Thyroid gland (tissue), 4 donors: Measurements from ENCODE around the gene DRC3.

Experiments
- CTCF ChIP-seq, 6 experiments: fragments of 200-600 bp in 3 of 6; fragments of 450-650 bp in 3 of 6; sonication (generic) in 3 of 6; IDR thresholded peaks; one replicate each; pipeline ENCODE4 v1.5.1; 2016 to 2019; ENCODE audit warnings: antibody characterized with exemption in 6 of 6, mild to moderate bottlenecking in 2 of 6, inconsistent platforms in 1 of 6, moderate library complexity in 1 of 6
- POLR2A ChIP-seq, 2 donors: fragments of 450-650 bp; IDR thresholded peaks; one replicate each; pipeline ENCODE4 v1.6.1; 2017; ENCODE audit warnings: antibody characterized with exemption in 2 of 2, mild to moderate bottlenecking in 2 of 2, moderate library complexity in 1 of 2

- TF ChIP-seq CTCF (IDR thresholded peaks at IDR 0.05), result no peak
- no peak for TF ChIP-seq POLR2A (IDR thresholded peaks at IDR 0.05)
These were observed 29.5 kb downstream of the DRC3 start for GRCh38 chr17:18002171-18002570.
